ENCODE data around the gene LRRC8D.

DNA sequence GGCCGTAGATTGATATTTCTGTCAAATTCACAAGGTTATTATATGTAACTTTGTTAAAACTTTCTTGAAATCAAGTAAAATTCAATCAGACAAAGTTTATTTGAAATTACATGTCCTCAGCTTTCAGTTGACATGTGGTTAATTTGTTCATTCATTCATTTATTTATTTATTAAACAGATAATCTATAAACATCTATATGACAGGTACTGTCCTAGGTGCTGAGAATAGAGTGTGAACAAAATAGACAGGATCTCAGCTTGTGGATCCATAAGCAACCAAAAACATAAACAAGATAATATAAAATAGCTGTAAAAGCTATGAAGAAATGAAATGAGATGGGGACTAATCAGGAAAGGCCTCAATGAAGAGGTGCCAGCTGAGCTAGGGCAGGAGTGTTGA, 72.0 kb downstream of the LRRC8D start:
- TF ChIP-seq, protein P1, sequence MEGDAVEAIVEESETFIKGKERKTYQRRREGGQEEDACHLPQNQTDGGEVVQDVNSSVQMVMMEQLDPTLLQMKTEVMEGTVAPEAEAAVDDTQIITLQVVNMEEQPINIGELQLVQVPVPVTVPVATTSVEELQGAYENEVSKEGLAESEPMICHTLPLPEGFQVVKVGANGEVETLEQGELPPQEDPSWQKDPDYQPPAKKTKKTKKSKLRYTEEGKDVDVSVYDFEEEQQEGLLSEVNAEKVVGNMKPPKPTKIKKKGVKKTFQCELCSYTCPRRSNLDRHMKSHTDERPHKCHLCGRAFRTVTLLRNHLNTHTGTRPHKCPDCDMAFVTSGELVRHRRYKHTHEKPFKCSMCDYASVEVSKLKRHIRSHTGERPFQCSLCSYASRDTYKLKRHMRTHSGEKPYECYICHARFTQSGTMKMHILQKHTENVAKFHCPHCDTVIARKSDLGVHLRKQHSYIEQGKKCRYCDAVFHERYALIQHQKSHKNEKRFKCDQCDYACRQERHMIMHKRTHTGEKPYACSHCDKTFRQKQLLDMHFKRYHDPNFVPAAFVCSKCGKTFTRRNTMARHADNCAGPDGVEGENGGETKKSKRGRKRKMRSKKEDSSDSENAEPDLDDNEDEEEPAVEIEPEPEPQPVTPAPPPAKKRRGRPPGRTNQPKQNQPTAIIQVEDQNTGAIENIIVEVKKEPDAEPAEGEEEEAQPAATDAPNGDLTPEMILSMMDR (IDR thresholded peaks at IDR 0.05): no peak
- no peak for TF ChIP-seq POLR2A (IDR thresholded peaks at IDR 0.05)

Data from heart left ventricle (tissue), 13 donors.